GM23338 (cell line): Measurements from ENCODE around the gene GPR61. TPM values are rescaled to one million over a fixed set of nuclear protein-coding genes. Genes with fewer than 3 reads are reported as not detected.
A peak's percentile ranks its signal among the peaks of the same experiment; 100 is the strongest.

Experiments
- ATAC-seq: fragments of 200-7000 bp; cut with Tn5 transposase; 3 replicates; pipeline ENCODE4 v1.9.1; 2020
- DNase-seq: peaks from one replicate; pipeline ENCODE4 v3.0.0-alpha.2; 2015; ENCODE audit warnings: low spot score
- H2AFZ ChIP-seq: fragments of 200-600 bp; sonication (generic); 2 replicates; pipeline ENCODE4 v1.8.0; 2016; ENCODE audit warnings: antibody characterized with exemption, mild to moderate bottlenecking, moderate library complexity
- H3F3A ChIP-seq: fragments of 200-600 bp; sonication (generic); replicated peaks from 2 replicates; pipeline ENCODE4 v1.8.0; 2017; ENCODE audit warnings: antibody characterized with exemption, mixed run types, low read depth
- H3K27ac ChIP-seq: fragments of 200-600 bp; sonication (generic); 2 replicates; pipeline ENCODE4 v1.6.1; 2016; ENCODE audit warnings: low read depth
- H3K27me3 ChIP-seq: fragments of 200-600 bp; sonication (generic); 2 replicates; pipeline ENCODE4 v1.8.0; 2016; ENCODE audit warnings: mild to moderate bottlenecking, mixed run types, moderate library complexity; ENCODE audit not compliant: insufficient read depth
- H3K36me3 ChIP-seq: fragments of 200-600 bp; sonication (generic); 2 replicates; pipeline ENCODE4 v1.8.0; 2016; ENCODE audit warnings: mild to moderate bottlenecking; ENCODE audit not compliant: insufficient read depth
- H3K4me1 ChIP-seq: fragments of 200-600 bp; sonication (generic); 2 replicates; pipeline ENCODE4 v1.8.0; 2016; ENCODE audit warnings: mild to moderate bottlenecking, moderate library complexity; ENCODE audit not compliant: insufficient read depth
- H3K4me2 ChIP-seq: fragments of 200-600 bp; sonication (generic); 2 replicates; pipeline ENCODE4 v1.7.1; 2017; ENCODE audit warnings: mixed run types
- H3K4me3 ChIP-seq: fragments of 200-600 bp; sonication (generic); 2 replicates; pipeline ENCODE4 v1.6.1; 2016; ENCODE audit warnings: mixed run types
- H3K79me2 ChIP-seq: fragments of 200-600 bp; sonication (generic); replicated peaks from 2 replicates; pipeline ENCODE4 v1.8.0; 2017; ENCODE audit warnings: mild to moderate bottlenecking; ENCODE audit not compliant: insufficient read depth
- H3K9me2 ChIP-seq: fragments of 200-600 bp; sonication (generic); 2 replicates; pipeline ENCODE4 v1.8.0; 2017; ENCODE audit not compliant: insufficient read depth
- H4K20me1 ChIP-seq: fragments of 200-600 bp; sonication (generic); replicated peaks from 2 replicates; pipeline ENCODE4 v1.8.0; 2017; ENCODE audit warnings: mild to moderate bottlenecking; ENCODE audit not compliant: insufficient read depth
- H3K27ac Mint-ChIP-seq: 2 replicates; pipeline ENCODE4 v1.8.0; 2020; ENCODE audit warnings: inconsistent platforms, mild to moderate bottlenecking, moderate library complexity, mixed read lengths
- H3K27me3 Mint-ChIP-seq: 3 replicates; pipeline ENCODE4 v1.8.0; 2022; ENCODE audit warnings: low read depth, mild to moderate bottlenecking, moderate library complexity, mixed read lengths, inconsistent platforms; ENCODE audit not compliant: insufficient read depth, poor library complexity
- H3K36me3 Mint-ChIP-seq: 3 replicates; pipeline ENCODE4 v1.8.0; 2021; ENCODE audit warnings: low read depth, mild to moderate bottlenecking, inconsistent platforms, moderate library complexity, mixed read lengths
- H3K4me1 Mint-ChIP-seq: 3 replicates; pipeline ENCODE4 v1.8.0; 2020; ENCODE audit warnings: mild to moderate bottlenecking, inconsistent platforms, mixed read lengths
- H3K4me3 Mint-ChIP-seq: 3 replicates; pipeline ENCODE4 v1.8.0; 2021; ENCODE audit warnings: moderate library complexity, mild to moderate bottlenecking, inconsistent platforms, mixed read lengths
- H3K9me3 Mint-ChIP-seq: 3 replicates; pipeline ENCODE4 v1.8.0; 2020; ENCODE audit warnings: moderate library complexity, mild to moderate bottlenecking, inconsistent platforms, mixed read lengths
- CREB1 ChIP-seq: fragments of 250-450 bp; sonication (Bioruptor Pico); IDR thresholded peaks from 2 replicates; pipeline ENCODE4 v1.5.0; 2020; ENCODE audit warnings: low read depth, mild to moderate bottlenecking, moderate library complexity
- CTCF ChIP-seq, 2 experiments: fragments of 200-600 bp in 1 of 2; sonication (generic) in 1 of 2; conservative IDR thresholded peaks; 2 replicates each; pipeline versions ENCODE4 v1.5.1 to v1.6.1; 2016 to 2017; ENCODE audit warnings: antibody characterized with exemption in 2 of 2, low read depth in 2 of 2, mild to moderate bottlenecking in 2 of 2, moderate library complexity in 1 of 2
- ETS1 ChIP-seq: IDR thresholded peaks from 2 replicates; pipeline ENCODE4 v1.6.1; 2016; ENCODE audit warnings: antibody characterized with exemption
- POLR2AphosphoS5 ChIP-seq: IDR thresholded peaks from 2 replicates; pipeline ENCODE4 v1.6.1; 2016; ENCODE audit warnings: antibody characterized with exemption, low read depth
- REST ChIP-seq: IDR thresholded peaks from one replicate; pipeline ENCODE4 v1.6.1; 2018; ENCODE audit warnings: antibody characterized with exemption; ENCODE audit not compliant: unreplicated experiment
- STAT1 ChIP-seq: IDR thresholded peaks from one replicate; pipeline ENCODE4 v1.6.1; 2016; ENCODE audit warnings: antibody characterized with exemption; ENCODE audit not compliant: unreplicated experiment
- ZNF114 ChIP-seq: fragments of 250-450 bp; sonication (Bioruptor Pico); IDR thresholded peaks from 2 replicates; pipeline ENCODE4 v1.5.0; 2020; ENCODE audit warnings: mild to moderate bottlenecking, moderate library complexity
- polyA plus RNA-seq: library from polyadenylated mRNA; unstranded; fragments of >200 nt; fragmentation: Nextera tagmentation; extraction: Ambion mirVana; gene quantifications from 2 replicates; pipeline ENCODE4 v1.2.1, GENCODE V29; 2016
- total RNA-seq: library from RNA; depleted of rRNA; stranded (reverse); fragments of >200 nt; shearing (Covaris generic); gene quantifications from 2 replicates; pipeline ENCODE4 v1.2.3, GENCODE V29; 2014

GPR61 gene
- total and polyA plus RNA-seq, 2 experiments from 2014 or later = 0.13 TPM; not detected in 1

GRCh38 chr1:109528712-109529111 lies 11.0 kb upstream of the GPR61 start (continued):
- TF ChIP-seq REST = no peak
- TF ChIP-seq POLR2AphosphoS5 = no peak
- TF ChIP-seq CTCF (conservative IDR thresholded peaks at IDR 0.05; ENCODE audit: low read depth in 2 of 2) = no peak
- no peak for TF ChIP-seq STAT1

- no peak overlapping the region for H3K4me3 Mint-ChIP-seq
- Histone ChIP-seq H3K27me3 (no peaks in the 10 kb centered on the region), H3K27ac (no peak overlapping the region), H3K9me2 (no peaks in the 10 kb centered on the region), H4K20me1 (no peaks in the 10 kb centered on the region), H2AFZ (peak overlapping the region; percentile 56; the same call in 1 of the 2 replicates), H3K4me1 (peaks cover 4% of the 10 kb centered on the region; the same call in 1 of the 2 replicates), H3K4me2 (no peak overlapping the region), H3F3A (no peaks in the 10 kb centered on the region), H3K36me3 (no peaks in the 10 kb centered on the region), H3K4me3 (no peak overlapping the region), H3K79me2 (no peaks in the 10 kb centered on the region)
- peaks cover 12% of the 10 kb centered on the region; the same call in 2 of the 3 replicates for H3K4me1 Mint-ChIP-seq
- H3K27ac Mint-ChIP-seq = no peak overlapping the region
- TF ChIP-seq CTCF (conservative IDR thresholded peaks at IDR 0.05; ENCODE audit: low read depth in 2 of 2) (no peak), CREB1 (CRISPR knock-in tag) (no peak), ETS1 (no peak), ZNF114 (no peak)
- DNase-seq (no peak), ATAC-seq (no peak)
- H3K27me3 Mint-ChIP-seq = peaks cover 12% of the 10 kb centered on the region
- no peaks in the 10 kb centered on the region for H3K36me3 Mint-ChIP-seq
- H3K9me3 Mint-ChIP-seq = no peaks in the 10 kb centered on the region; the same call in 2 of the 3 replicates
Measured at GRCh38 chr1:109529881-109530456, 9.7 kb upstream of the GPR61 start.
